Fibroblast of pulmonary artery (primary cell): ENCODE results near the gene CACNA2D3.

Experiments used
- DNase-seq: peaks from one replicate; pipeline ENCODE4 v3.0.0-alpha.2; 2010; ENCODE audit warnings: low read depth
- H3K4me3 ChIP-seq: replicated peaks from 2 replicates; pipeline ENCODE4 v1.5.1; 2011; ENCODE audit warnings: low read depth, mild to moderate bottlenecking, control low read depth, low read length, moderate library complexity
- CTCF ChIP-seq: IDR thresholded peaks from 2 replicates; pipeline ENCODE4 v1.5.1; 2011; ENCODE audit warnings: mild to moderate bottlenecking, control low read depth, low read length, inconsistent platforms; ENCODE audit errors: missing control alignments

The CACNA2D3 gene

GRCh38 chr3:54426381-54426780, 304.0 kb downstream of the CACNA2D3 start:
- TF ChIP-seq CTCF, result no peak
- no peak for DNase-seq
- no peak overlapping the region for H3K4me3 ChIP-seq

- no peak overlapping the region for H3K4me3 ChIP-seq
- no peak for TF ChIP-seq CTCF
- no peak for DNase-seq
Measured at GRCh38 chr3:54427501-54427900, 305.1 kb downstream of the CACNA2D3 start.

- peak; percentile 88 for TF ChIP-seq CTCF
- peak; percentile 84 for DNase-seq
- no peak overlapping the region for H3K4me3 ChIP-seq
Measured at GRCh38 chr3:54427941-54428871, 305.9 kb downstream of the CACNA2D3 start.

- no peak for TF ChIP-seq CTCF
- no peak for DNase-seq
- no peak overlapping the region for H3K4me3 ChIP-seq
Measured at GRCh38 chr3:54432975-54433374, 310.6 kb downstream of the CACNA2D3 start.

GRCh38 chr3:54433846-54434245, 311.5 kb downstream of the CACNA2D3 start:
- TF ChIP-seq CTCF, result no peak
- no peak overlapping the region for H3K4me3 ChIP-seq
- DNase-seq, result no peak

GRCh38 chr3:54434756-54435155, 312.4 kb downstream of the CACNA2D3 start:
- no peak overlapping the region for H3K4me3 ChIP-seq
- no peak for TF ChIP-seq CTCF
- no peak for DNase-seq

- H3K4me3 ChIP-seq, result no peak overlapping the region
- no peak for TF ChIP-seq CTCF
- DNase-seq, result no peak
Measured at GRCh38 chr3:54437271-54437670, 314.9 kb downstream of the CACNA2D3 start.
